HG03060 (cell line): ENCODE measurements around the gene SUPT6H.

Experiments
- ATAC-seq: cut with Tn5 transposase; IDR thresholded peaks from one replicate; pipeline ENCODE4 v1.9.1; 2021; ENCODE audit warnings: low read depth, moderate number of reproducible peaks; ENCODE audit not compliant: unreplicated experiment

Gene SUPT6H

DNA sequence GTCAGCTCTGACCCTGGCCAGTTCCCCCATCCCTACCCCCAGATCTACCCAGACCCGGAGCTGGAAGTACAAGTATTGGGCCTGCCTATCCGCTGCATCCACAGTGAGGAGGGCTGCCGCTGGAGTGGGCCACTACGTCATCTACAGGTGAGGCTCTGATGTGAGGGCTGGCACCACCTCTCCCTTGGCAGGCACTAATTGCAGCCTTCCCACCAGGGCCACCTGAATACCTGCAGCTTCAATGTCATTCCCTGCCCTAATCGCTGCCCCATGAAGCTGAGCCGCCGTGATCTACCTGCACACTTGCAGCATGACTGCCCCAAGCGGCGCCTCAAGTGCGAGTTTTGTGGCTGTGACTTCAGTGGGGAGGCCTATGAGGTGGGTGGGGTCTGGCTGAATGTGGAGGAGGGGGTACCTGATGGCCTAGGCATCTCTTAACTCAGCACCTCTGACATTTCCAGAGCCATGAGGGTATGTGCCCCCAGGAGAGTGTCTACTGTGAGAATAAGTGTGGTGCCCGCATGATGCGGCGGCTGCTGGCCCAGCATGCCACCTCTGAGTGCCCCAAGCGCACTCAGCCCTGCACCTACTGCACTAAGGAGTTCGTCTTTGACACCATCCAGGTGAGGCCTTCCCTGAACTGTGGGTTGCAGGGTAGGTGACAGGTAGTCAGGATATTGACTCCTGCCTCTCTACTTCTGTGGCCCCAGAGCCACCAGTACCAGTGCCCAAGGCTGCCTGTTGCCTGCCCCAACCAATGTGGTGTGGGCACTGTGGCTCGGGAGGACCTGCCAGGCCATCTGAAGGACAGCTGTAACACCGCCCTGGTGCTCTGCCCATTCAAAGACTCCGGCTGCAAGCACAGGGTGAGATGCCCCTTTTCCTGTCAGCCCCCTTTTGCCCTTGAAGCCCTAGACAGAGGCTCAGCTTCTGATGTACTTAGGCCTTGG lies 86.1 kb downstream of the SUPT6H start:
- ATAC-seq = no peak

DNA sequence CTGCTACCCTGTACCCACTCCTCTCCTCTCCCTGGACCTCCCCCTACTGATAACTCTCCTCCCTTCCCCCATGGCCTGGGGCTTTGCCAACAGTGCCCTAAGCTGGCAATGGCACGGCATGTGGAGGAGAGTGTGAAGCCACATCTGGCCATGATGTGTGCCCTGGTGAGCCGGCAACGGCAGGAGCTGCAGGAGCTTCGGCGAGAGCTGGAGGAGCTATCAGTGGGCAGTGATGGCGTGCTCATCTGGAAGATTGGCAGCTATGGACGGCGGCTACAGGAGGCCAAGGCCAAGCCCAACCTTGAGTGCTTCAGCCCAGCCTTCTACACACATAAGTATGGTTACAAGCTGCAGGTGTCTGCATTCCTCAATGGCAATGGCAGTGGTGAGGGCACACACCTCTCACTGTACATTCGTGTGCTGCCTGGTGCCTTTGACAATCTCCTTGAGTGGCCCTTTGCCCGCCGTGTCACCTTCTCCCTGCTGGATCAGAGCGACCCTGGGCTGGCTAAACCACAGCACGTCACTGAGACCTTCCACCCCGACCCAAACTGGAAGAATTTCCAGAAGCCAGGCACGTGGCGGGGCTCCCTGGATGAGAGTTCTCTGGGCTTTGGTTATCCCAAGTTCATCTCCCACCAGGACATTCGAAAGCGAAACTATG lies 87.0 kb downstream of the SUPT6H start:
- ATAC-seq = no peak

DNA sequence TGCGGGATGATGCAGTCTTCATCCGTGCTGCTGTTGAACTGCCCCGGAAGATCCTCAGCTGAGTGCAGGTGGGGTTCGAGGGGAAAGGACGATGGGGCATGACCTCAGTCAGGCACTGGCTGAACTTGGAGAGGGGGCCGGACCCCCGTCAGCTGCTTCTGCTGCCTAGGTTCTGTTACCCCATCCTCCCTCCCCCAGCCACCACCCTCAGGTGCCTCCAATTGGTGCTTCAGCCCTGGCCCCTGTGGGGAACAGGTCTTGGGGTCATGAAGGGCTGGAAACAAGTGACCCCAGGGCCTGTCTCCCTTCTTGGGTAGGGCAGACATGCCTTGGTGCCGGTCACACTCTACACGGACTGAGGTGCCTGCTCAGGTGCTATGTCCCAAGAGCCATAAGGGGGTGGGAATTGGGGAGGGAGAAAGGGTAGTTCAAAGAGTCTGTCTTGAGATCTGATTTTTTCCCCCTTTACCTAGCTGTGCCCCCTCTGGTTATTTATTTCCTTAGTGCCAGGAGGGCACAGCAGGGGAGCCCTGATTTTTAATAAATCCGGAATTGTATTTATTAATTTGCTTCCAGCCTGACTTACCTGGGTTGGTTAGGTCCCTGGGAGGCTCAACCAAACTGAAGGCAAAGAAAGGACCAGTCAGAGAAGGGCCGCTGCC lies 87.6 kb downstream of the SUPT6H start:
- ATAC-seq = no peak

DNA sequence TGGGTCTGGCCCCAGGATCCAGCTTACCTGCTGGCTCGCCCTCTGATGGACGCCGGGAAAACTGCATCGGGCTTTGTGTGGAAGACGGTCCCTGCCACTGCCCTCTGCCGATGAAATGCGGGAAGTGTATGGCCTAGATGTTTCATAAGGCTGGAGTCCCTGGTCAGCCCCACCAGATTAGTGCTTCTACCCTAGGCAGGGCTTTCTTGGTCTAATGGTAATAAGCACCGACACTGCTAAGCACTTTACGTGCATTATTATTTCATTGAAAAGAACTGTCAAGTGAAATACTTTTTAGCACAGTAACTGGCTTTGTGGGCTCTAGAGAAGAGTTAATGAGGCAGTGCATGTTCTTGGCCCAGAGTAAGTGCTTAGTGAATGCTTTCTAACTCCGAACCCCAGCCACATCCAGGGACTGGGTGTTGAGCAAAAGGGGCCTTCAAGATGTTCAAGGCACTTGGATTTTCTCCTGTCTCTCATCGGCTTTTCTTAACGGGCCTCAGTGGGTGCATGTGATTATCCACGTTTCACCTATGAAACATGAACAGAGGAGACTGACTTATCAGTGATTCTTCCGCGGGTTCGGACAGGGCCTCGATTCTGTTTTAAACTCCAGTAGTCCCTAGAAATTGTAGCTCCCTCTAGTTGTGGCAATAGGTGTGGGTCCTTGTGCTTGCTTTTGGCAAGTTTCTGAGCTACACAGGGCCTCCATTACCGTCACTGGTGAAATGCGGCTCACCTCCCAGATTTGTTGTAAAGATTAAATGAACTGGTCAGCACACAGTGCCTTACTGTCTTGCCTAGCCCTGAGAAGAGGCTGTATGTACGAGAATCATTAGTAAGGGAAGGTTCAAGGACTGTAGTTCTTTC lies 88.4 kb downstream of the SUPT6H start:
- peak; percentile 58 for ATAC-seq

DNA sequence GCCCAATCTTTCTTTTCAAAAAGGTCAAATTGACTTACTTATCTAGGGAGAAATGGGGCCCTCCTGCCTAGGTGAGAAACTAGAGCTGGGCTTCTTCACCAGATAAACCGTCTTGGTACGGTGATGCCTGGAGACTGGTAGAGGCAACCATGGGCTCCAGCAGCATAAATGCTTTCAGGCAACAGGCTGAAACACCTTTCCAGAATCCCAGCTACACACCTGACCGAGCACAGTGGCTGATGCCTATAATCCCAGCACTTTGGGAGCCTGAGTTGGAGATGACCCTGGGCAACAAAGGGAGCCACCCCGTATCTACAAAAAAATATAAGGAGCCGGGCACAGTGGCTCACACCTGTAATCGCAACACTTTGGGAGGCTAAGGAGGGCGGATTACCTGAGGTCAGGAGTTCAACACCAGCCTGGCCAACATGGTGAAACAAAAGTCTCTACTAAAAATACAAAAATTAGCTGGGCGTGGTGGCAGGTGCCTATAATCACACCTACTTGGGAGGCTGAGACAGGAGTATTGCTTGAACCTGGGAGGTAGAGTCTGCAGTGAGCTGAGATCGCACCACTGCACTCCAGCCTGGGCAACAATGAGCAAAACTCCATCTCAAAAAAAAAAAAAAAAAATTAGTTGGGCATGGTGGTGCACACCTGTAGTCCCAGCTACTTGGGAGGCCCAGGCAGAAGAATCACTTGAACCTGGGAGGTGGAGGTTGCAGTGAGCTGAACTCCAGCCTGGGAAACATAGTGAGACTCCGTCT lies 89.8 kb downstream of the SUPT6H start:
- no peak for ATAC-seq
